Muscle layer of duodenum (tissue), 2 donors: ENCODE data around the gene MAP3K7.

ENCODE experiments used
- H3K27ac ChIP-seq: one replicate; pipeline ENCODE4 v1.7.0; 2013; ENCODE audit warnings: mild to moderate bottlenecking, low read length
- H3K27me3 ChIP-seq: one replicate; pipeline ENCODE4 v1.7.0; 2013; ENCODE audit warnings: low read depth, mild to moderate bottlenecking, control low read depth, low read length
- H3K36me3 ChIP-seq, 2 donors: one replicate each; pipeline ENCODE4 v1.7.0; 2013; ENCODE audit warnings: low read length in 2 of 2, control low read depth in 1 of 2, mild to moderate bottlenecking in 1 of 2; ENCODE audit not compliant: insufficient read depth in 2 of 2, control insufficient read depth in 1 of 2
- H3K4me1 ChIP-seq, 2 donors: one replicate each; pipeline ENCODE4 v1.7.0; 2013; ENCODE audit warnings: low read length in 2 of 2, mild to moderate bottlenecking in 2 of 2, control low read depth in 1 of 2, moderate library complexity in 1 of 2; ENCODE audit not compliant: insufficient read depth in 2 of 2, control insufficient read depth in 1 of 2
- H3K4me3 ChIP-seq, 2 donors: one replicate each; pipeline ENCODE4 v1.7.0; 2013; ENCODE audit warnings: low read length in 2 of 2, low read depth in 1 of 2, mild to moderate bottlenecking in 1 of 2
- H3K9me3 ChIP-seq, 2 donors: one replicate each; pipeline ENCODE4 v1.7.0; 2013; ENCODE audit warnings: low read length in 2 of 2, control low read depth in 1 of 2, mild to moderate bottlenecking in 1 of 2; ENCODE audit not compliant: control insufficient read depth in 1 of 2
- donor health status: healthy.

The MAP3K7 gene

GRCh38 chr6:90544741-90545140 is 42.1 kb downstream of the MAP3K7 start:
- no peak overlapping the region for H3K4me3 ChIP-seq
- no peaks in the 10 kb centered on the region for H3K27me3 ChIP-seq
- no peak overlapping the region for H3K27ac ChIP-seq
- no peaks in the 10 kb centered on the region for H3K9me3 ChIP-seq
- no peaks in the 10 kb centered on the region for H3K4me1 ChIP-seq
- H3K36me3 ChIP-seq: peaks cover 50 to 63% of the 10 kb centered on the region in 2 donors

- H3K9me3 ChIP-seq: no peaks in the 10 kb centered on the region
- no peaks in the 10 kb centered on the region for H3K27me3 ChIP-seq
- H3K4me3 ChIP-seq: no peak overlapping the region
- no peak overlapping the region for H3K27ac ChIP-seq
- peaks cover 46 to 58% of the 10 kb centered on the region in 2 donors for H3K36me3 ChIP-seq
- peaks cover 0 to under 1% of the 10 kb centered on the region in 2 donors for H3K4me1 ChIP-seq
Observed at GRCh38 chr6:90544081-90544480, 42.8 kb downstream of the MAP3K7 start.

DNA sequence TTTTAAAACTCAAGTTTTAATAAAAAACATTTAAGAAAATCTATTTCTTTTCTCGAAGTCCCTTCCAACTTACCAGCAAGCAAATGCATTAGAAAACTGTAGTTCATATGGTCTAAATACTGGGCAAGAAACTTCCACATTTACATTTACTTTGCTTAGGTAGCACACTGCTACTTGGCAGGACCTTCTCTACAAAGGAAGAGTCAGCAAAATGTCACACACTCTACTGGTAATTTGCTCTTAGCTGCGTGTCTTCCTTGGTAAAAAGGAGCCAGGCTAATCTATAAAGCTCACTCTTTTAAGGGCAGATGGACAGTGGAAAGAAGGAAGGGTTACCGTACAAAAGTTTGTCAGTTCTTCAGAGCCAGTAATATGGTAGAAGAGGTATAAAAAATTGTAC is 45.7 kb downstream of the MAP3K7 start:
- H3K4me1 ChIP-seq: peaks cover 0 to 5% of the 10 kb centered on the region in 2 donors
- peaks cover 27 to 38% of the 10 kb centered on the region in 2 donors for H3K36me3 ChIP-seq
- no peak overlapping the region for H3K27ac ChIP-seq
- no peak overlapping the region for H3K4me3 ChIP-seq
- no peaks in the 10 kb centered on the region for H3K27me3 ChIP-seq
- no peaks in the 10 kb centered on the region for H3K9me3 ChIP-seq

GRCh38 chr6:90538278-90539046 is 48.4 kb downstream of the MAP3K7 start:
- no peak overlapping the region for H3K27ac ChIP-seq
- no peaks in the 10 kb centered on the region for H3K27me3 ChIP-seq
- no peaks in the 10 kb centered on the region for H3K9me3 ChIP-seq
- H3K4me3 ChIP-seq: no peak overlapping the region
- peaks cover 0 to 5% of the 10 kb centered on the region in 2 donors for H3K4me1 ChIP-seq
- H3K36me3 ChIP-seq: peaks cover 21 to 26% of the 10 kb centered on the region in 2 donors

DNA sequence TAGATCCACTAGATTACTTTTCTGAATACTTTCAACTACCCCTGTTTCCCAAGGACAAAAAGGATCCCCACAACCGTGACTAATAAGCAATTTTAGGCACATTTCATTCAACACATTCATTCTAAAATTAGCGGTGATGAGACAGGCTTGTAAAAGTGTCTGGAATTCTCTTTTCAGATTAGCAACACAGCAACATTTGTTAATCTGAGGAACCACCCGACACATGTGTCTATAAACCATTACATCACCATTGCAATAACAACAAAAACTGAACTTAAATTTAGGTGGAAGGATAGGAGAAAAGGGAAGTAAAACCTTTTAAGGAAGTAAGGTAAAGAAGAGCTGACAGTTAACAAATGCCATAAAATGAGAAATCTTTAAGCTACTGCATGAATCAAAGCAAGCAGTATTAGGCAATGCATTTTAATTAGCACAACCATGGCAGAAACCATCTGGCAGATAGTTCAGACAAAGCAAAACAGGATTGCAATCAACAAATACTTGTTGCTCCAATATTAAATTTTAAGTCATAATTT is 49.1 kb downstream of the MAP3K7 start:
- no peak overlapping the region for H3K27ac ChIP-seq
- H3K4me1 ChIP-seq: peaks cover 0 to 5% of the 10 kb centered on the region in 2 donors
- no peaks in the 10 kb centered on the region for H3K9me3 ChIP-seq
- H3K4me3 ChIP-seq: no peak overlapping the region
- H3K27me3 ChIP-seq: no peaks in the 10 kb centered on the region
- H3K36me3 ChIP-seq: peaks cover 26 to 30% of the 10 kb centered on the region in 2 donors

- Histone ChIP-seq H3K36me3 (peaks cover 26 to 32% of the 10 kb centered on the region in 2 donors), H3K4me1 (peaks cover 0 to 5% of the 10 kb centered on the region in 2 donors)
Observed at GRCh38 chr6:90537027-90537426, 49.8 kb downstream of the MAP3K7 start.

DNA sequence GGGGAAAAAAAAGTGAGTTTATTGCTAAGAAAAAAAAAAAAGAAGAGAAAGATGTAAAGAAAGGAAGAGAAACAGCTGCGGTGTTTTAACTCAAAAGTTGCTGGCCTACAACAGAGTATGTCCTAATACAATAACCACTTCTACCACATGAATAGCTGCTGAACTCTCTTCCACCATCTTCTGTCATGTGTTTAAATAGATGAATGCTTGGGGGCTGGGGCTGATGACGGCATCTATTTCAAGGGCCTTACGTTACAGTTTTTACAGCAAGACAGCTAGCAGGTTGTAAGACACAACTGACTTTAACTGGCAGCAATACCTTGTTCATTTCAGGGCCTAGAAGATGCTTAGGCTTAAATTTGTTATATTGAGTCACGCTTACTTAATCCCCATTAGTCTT is 50.4 kb downstream of the MAP3K7 start:
- Histone ChIP-seq H3K9me3 (no peaks in the 10 kb centered on the region), H3K4me3 (no peak overlapping the region), H3K27me3 (no peaks in the 10 kb centered on the region), H3K27ac (no peak overlapping the region), H3K4me1 (peaks cover 0 to 5% of the 10 kb centered on the region in 2 donors), H3K36me3 (peaks cover 26 to 32% of the 10 kb centered on the region in 2 donors)

More at GRCh38 chr6:90537027-90537426, 49.8 kb downstream of the MAP3K7 start:
- Histone ChIP-seq H3K9me3 (no peaks in the 10 kb centered on the region), H3K27me3 (no peaks in the 10 kb centered on the region), H3K4me3 (no peak overlapping the region), H3K27ac (no peak overlapping the region)

DNA sequence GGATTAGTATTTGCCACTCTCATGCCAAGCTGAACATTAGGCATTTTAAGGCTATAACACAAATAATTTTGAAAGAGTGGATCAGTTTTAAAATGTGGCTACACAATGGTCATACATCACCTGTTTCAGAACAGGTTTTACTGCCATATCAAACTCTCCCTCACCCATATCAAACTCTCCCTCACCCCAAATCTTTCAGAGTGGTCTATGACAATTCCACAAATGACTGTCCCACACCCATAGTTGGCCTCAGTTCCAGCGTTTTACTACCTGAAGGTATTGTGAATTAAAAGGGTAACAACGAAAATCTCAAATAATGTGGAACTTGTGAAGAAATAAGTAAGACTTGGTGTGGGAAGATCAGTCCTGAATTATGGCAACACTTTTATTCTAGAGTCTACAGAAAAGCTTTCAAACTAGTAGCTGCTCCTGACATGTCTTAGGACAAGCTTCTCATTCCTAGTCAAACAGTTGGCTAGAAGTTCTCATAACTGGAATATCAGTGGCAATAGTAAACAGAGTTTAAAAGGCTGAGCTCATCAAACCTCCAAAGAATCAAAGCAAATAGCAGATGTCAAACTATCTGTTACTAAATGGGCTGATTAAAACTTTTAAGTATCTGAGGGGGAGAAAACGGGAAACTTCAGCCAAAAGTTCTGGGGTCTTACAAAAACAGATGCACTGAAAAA is 52.4 kb downstream of the MAP3K7 start:
- no peak overlapping the region for H3K4me3 ChIP-seq
- peaks cover 0 to 5% of the 10 kb centered on the region in 2 donors for H3K4me1 ChIP-seq
- peaks cover 33 to 34% of the 10 kb centered on the region in 2 donors for H3K36me3 ChIP-seq
- no peak overlapping the region for H3K27ac ChIP-seq
- no peaks in the 10 kb centered on the region for H3K9me3 ChIP-seq
- no peaks in the 10 kb centered on the region for H3K27me3 ChIP-seq

DNA sequence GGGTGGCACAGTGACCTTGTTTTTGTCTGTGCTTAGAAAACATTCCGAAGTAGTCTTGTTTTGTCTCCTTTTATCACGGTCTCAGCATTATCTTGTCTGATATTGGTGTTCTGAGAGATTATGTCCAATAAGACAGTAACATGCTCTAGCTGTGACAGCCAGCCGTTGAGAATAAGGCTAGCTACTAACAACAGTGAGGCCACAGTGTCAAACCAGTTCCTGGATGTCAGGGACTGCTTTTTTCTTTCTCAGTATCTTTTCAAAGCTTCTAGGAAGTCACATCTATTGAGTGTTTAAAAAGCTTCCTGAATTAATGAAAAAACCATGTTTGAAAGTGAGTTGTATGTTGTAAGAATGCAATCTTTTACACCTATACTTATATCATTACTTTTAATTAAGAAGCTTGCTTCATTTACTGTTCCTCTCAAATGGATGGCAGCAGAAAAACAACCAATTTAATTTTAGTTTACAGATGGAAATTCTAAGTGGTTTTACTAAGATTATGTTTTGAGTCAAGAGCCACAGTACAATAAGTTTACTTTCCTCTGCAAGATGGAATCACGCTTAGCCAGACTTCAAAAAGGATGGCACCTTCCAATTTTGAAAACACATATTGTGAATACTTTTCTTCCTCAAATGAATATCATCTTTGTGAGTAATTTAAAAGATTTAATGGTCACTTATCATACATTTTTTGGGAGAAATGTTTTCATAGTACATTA is 53.1 kb downstream of the MAP3K7 start:
- no peak overlapping the region for H3K27ac ChIP-seq
- H3K9me3 ChIP-seq: no peaks in the 10 kb centered on the region
- H3K36me3 ChIP-seq: peaks cover 33 to 39% of the 10 kb centered on the region in 2 donors
- no peak overlapping the region for H3K4me3 ChIP-seq
- no peaks in the 10 kb centered on the region for H3K27me3 ChIP-seq
- peaks cover 0 to 1% of the 10 kb centered on the region in 2 donors for H3K4me1 ChIP-seq

DNA sequence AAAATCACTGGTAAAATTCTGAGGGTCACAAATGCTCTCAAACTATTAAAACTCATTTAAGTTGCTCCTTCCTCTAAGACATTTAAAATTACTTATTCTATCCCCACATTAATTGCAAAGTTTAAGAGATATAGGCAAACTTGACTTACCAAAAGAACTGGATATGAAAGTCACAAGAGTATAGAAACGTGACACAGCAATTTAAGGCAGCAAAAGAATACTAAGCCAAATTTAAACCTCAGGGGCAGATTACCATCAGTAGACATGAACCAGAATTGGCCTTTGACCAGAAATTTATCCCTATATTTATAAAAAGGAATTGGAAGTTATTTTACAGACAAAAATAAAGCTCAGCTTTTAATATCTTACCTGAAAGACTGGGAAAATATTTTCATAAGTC is 56.0 kb downstream of the MAP3K7 start:
- Histone ChIP-seq H3K27me3 (no peaks in the 10 kb centered on the region), H3K36me3 (peaks cover 33 to 36% of the 10 kb centered on the region in 2 donors), H3K9me3 (no peaks in the 10 kb centered on the region), H3K4me1 (no peaks in the 10 kb centered on the region), H3K27ac (no peak overlapping the region), H3K4me3 (no peak overlapping the region)

DNA sequence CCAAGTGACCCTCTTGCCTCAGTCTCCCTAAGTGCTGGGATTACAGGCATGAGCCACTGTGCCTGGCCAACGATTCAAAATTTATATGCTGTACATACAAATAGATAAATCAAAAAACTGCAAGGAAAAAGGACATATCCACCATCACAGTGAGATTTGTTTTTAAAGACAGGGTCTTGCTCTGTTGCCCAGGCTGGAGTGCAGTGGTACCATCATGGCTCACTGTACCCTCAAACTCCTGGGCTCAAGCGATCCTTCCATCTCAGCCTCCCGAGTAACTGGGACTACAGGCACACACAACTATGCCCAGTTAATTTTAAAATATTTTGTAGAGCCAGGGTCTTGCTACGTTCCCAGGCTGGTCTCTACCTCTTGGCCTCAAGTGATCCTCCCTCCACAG is 61.5 kb downstream of the MAP3K7 start:
- H3K4me3 ChIP-seq: no peak overlapping the region
- no peaks in the 10 kb centered on the region for H3K4me1 ChIP-seq
- H3K9me3 ChIP-seq: no peaks in the 10 kb centered on the region
- no peak overlapping the region for H3K27ac ChIP-seq
- H3K36me3 ChIP-seq: peaks cover 9 to 21% of the 10 kb centered on the region in 2 donors
- H3K27me3 ChIP-seq: no peaks in the 10 kb centered on the region
